ENCODE measurements around the gene SCT. TPM values are rescaled to one million over a fixed set of nuclear protein-coding genes. Genes with fewer than 3 reads are reported as not detected.

SCT gene
- total RNA-seq, 1 donor from 2014 or later = not detected

DNA sequence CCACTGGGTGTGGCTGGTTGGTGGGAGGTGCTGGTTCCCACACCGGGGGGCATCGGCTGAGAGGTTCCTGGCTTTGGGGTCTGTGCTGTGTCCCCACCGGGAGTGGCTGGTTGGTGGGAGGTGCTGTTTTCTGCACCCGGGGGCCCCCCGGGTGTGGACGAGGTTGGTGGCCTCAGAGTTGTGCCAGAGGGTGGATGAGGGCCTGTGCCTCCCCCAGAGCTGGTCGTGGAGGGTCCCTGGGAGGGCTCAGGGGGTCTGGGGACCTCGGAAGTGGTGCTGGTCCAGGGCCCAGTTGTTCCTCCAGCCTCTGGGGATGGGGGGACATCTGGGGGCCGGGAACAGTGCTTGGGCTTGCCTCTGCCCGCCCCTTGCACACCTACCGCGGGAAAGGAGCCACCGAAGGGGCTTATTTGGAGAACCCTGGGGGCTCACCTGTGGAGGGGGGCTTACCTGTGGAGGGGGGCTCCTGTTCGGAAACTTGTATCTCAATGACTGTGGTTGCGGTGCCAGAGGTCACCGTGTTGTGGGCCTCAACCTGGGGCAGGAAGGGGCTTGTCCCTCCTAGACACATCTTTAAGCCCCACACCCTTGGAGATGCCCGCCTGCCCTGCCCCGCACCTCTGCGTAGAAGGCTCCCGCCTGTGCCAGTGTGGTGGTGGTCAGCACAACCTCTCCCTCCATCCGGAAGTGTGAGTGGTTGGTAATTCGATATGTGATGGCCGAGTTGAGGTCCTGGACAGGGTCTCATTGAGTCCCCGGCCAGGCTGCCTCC, 7.9 kb downstream of the SCT start:
- no peaks in the 10 kb centered on the region for H3K9me3 ChIP-seq
- H3K4me3 ChIP-seq = no peak overlapping the region
- peaks cover 13% of the 10 kb centered on the region for H3K36me3 ChIP-seq
- DNase-seq = no peak
- peaks cover 24% of the 10 kb centered on the region for H3K4me1 ChIP-seq
- intact Hi-C loops (cut with DNase I) = no loop called here
- TF ChIP-seq, protein P1, sequence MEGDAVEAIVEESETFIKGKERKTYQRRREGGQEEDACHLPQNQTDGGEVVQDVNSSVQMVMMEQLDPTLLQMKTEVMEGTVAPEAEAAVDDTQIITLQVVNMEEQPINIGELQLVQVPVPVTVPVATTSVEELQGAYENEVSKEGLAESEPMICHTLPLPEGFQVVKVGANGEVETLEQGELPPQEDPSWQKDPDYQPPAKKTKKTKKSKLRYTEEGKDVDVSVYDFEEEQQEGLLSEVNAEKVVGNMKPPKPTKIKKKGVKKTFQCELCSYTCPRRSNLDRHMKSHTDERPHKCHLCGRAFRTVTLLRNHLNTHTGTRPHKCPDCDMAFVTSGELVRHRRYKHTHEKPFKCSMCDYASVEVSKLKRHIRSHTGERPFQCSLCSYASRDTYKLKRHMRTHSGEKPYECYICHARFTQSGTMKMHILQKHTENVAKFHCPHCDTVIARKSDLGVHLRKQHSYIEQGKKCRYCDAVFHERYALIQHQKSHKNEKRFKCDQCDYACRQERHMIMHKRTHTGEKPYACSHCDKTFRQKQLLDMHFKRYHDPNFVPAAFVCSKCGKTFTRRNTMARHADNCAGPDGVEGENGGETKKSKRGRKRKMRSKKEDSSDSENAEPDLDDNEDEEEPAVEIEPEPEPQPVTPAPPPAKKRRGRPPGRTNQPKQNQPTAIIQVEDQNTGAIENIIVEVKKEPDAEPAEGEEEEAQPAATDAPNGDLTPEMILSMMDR (IDR thresholded peaks at IDR 0.05) = no peak
- H3K27me3 ChIP-seq (ENCODE audit: low read depth) = no peaks in the 10 kb centered on the region
- no peak overlapping the region for H3K27ac ChIP-seq
- no peak for ATAC-seq

DNA sequence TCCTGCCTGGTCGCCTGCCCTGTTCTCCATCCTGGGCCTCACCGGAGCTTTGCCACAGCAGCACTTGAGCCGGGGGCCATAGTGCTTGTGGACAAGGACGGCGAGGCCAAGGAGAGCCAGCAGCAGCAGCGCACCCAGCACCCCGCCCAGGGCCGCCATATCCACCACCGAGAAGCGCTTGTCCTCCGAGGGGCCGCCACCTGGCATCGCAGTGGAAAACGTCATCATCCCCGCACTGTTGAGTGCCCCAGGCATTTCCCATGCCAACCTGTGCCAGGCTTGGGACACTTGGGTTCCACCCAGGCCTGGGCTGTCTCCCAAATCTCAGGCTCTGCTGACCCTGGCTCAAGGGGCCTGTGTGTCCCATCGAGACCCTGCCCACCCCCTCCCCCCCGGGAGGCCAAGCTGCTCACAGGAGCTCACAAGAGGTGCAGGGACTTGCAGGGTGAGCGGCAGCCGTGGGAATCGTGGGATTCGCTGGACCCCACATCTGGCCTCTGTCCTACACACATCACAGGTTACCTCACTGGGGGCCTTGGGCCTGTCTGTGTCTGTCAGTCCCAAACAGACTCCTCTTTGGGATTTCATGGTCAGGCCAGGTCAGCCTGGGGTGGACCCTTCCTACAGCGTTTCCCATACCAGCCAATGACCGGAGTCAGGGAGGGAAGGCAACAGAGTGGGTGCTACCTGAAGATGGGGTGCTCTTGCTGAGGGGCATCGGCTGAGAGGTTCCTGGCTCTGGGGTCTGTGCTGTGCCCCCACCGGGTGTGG, 8.9 kb downstream of the SCT start:
- intact Hi-C loops (cut with DNase I) = no loop called here
- no peak overlapping the region for H3K27ac ChIP-seq
- ATAC-seq (no peak), DNase-seq (no peak)
- H3K4me3 ChIP-seq = no peak overlapping the region
- peaks cover 31% of the 10 kb centered on the region for H3K4me1 ChIP-seq
- TF ChIP-seq, protein P1 (IDR thresholded peaks at IDR 0.05) = no peak
- H3K9me3 ChIP-seq = no peaks in the 10 kb centered on the region
- peaks cover 21% of the 10 kb centered on the region for H3K36me3 ChIP-seq
- H3K27me3 ChIP-seq (ENCODE audit: low read depth) = no peaks in the 10 kb centered on the region

DNA sequence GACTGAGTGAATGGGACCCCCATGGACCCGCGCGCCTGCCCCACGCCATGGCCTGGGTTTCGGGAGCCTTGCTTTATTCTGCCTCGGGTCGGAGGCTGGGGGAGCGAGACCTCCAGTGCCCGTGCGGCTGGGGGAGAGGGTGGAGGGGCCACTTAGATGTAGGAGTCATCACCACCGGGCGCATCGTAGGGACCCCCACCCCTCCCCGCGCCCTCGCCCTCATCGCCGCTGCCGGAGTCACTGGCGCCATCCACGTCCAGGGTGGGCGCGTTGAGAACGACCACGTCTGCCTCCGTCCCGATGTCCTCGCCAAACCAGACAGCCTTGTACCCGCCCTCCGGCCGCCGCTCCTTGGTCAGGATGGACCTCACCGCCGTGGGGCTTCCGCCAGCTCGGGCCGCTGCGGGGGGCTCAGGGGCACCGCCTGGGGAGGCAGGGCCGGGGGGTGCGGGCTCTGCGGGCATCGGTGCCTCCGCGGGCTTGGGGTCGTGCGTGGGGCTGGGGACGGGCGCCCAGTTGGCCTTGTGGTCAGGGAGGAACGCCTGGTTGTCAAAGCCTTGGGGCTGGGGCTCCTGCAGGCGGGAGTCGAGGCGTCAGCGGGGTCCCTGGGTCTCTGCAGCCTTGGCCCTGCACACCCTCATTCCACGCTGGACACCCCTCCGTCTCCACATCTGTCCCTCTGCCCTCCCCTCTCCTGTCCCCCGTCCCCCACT, 9.6 kb downstream of the SCT start:
- intact Hi-C loops (cut with DNase I) = no loop called here
- Histone ChIP-seq H3K27ac (no peak overlapping the region), H3K4me1 (peaks cover 34% of the 10 kb centered on the region), H3K9me3 (no peaks in the 10 kb centered on the region), H3K36me3 (peaks cover 28% of the 10 kb centered on the region), H3K4me3 (no peak overlapping the region), H3K27me3 (ENCODE audit: low read depth) (no peaks in the 10 kb centered on the region)
- TF ChIP-seq, protein P1 (IDR thresholded peaks at IDR 0.05) = no peak
- ATAC-seq = no peak
- DNase-seq = no peak

DNA sequence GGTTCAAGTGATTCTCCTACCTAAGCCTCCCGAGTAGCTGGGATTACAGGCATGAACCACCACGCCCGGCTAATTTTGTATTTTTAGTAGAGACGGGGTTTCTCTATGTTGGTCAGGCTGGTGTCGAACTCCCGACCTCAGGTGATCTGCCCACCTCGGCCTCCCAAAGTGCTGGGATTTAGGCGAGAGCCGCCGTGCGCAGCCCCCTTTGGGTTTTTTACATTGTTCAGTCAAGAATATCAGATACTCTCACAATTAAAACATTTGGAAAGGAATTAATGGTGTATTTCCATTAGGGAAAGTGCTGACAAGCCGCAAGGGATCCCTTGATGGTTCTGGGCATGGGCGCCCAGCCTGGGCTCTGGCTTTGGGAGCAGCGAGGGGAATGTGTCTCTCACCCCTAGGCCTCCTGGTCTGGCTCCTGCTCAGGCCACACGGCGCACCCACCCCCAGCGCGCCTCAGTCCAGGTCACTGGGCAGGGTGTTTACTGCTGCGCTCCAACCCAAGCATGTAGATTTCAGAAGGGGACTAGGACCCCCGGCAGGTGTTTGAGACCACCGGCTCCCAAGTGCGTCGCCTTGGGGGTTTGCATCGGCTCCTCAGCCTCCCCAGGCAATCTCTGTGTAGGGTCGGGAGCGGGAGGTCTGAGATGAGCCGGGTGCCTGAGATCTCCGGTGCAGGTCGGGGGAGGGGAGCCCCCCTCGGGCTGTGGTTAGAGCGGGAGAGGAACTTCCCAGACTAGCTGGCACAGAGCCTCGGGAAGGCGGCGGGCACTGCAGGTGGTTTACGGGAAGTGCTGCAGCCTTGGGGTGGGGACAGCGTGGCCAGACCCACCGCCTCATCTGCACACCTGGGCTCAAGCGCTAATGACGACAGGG, 10.4 kb downstream of the SCT start:
- Histone ChIP-seq H3K9me3 (no peaks in the 10 kb centered on the region), H3K27me3 (ENCODE audit: low read depth) (no peaks in the 10 kb centered on the region), H3K36me3 (peaks cover 36% of the 10 kb centered on the region), H3K4me1 (peaks cover 34% of the 10 kb centered on the region), H3K4me3 (peak overlapping the region; percentile 82), H3K27ac (peak overlapping the region; percentile 97)
- no peak for ATAC-seq
- DNase-seq = no peak
- TF ChIP-seq, protein P1 (IDR thresholded peaks at IDR 0.05) = no peak
- intact Hi-C loops (cut with DNase I) = no loop called here

All from lower lobe of right lung (tissue), 2 donors.